Fibroblast of pulmonary artery (primary cell): ENCODE results near the gene TNFAIP8L2.

ENCODE experiments used
- DNase-seq: peaks from one replicate; pipeline ENCODE4 v3.0.0-alpha.2; 2010; ENCODE audit warnings: low read depth
- H3K4me3 ChIP-seq: replicated peaks from 2 replicates; pipeline ENCODE4 v1.5.1; 2011; ENCODE audit warnings: low read depth, mild to moderate bottlenecking, control low read depth, low read length, moderate library complexity
- CTCF ChIP-seq: IDR thresholded peaks from 2 replicates; pipeline ENCODE4 v1.5.1; 2011; ENCODE audit warnings: mild to moderate bottlenecking, control low read depth, low read length, inconsistent platforms; ENCODE audit errors: missing control alignments

Gene TNFAIP8L2

DNA sequence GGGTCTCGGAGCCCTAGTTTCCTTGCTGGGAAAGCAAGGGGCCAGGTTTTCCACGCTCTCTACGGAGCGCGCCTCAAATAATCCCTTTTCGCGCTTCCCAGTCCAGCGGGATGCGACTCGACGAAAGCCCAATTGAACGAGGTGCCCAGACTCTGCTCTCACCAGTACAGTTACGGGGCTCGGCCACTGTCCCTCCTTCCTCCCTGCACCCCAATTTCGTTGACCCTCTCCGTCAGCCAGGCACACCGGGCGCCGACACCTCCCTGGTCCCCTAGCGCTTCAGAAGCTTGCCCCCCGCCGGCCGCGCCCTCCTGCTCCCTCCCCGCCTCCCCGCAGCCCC, 10.4 kb upstream of the TNFAIP8L2 start:
- no peak for DNase-seq
- TF ChIP-seq CTCF = no peak
- H3K4me3 ChIP-seq = peak overlapping the region; percentile 71

DNA sequence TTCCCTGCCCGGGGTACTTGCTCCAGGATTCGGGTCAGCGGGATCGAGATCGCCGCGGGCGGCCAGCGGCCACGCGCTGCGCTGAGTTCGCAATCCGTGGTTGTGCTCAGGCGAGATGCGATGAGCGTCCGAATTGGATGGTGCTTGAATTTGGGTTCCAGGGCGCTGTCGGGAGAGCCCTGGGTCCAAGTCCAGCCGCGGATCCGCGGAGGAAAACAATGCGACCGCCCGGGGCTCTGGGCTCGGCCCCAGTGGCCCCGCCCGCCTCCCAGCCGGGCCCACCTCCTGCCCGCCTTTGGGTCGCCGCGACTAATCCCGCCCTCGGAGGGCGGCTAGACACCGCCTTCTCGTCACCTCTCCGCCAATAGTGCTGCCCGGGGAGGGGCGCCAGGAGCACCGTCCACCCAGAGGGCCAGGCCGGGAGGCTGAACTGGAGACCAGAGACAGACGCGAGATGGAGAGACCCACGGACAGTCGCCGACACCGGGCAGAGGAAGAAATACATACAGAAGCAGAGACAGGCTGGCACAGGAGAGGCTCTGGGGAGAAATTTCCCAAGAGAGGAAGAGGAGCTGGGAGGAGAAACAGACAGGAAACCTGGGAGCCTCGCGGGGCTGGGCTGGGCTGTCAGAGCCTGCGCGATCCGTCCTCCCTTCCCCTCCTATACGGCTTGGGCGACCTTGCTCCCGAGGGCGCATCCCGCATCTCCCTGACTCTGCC, 9.9 kb upstream of the TNFAIP8L2 start, which contains the start of gene SEMA6C:
Gene SEMA6C, minus strand, starts transcription at position 220 of the 720 bp plus-strand sequence. CDS start 4,010 bp downstream, outside the sequence.
- peak; percentile 92 for DNase-seq
- H3K4me3 ChIP-seq = peak within 1 kb of the TSS; percentile 71
- TF ChIP-seq CTCF = no peak

DNA sequence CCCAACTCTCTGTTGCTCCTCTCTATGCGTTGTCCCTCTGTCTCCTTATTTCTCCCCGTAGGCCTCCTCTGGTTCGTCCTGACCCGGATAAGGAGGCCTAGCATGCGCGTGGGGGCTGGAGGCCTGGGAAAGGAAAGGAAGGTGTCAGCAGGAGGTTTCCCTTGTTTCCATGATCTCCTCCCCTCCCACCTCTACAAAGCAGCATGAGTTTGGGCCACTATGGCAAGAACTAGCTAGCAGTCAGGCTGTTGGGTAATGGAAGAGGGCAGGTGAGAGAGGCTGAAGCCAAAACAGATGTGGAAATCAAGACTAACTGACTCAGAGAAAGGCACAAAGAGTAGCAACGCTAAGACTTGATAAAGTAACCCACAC, 9.3 kb upstream of the TNFAIP8L2 start:
- no peak for TF ChIP-seq CTCF
- peak overlapping the region; percentile 71 for H3K4me3 ChIP-seq
- DNase-seq = peak; percentile 61

GRCh38 chr1:151147665-151148064, 8.8 kb upstream of the TNFAIP8L2 start:
- TF ChIP-seq CTCF = no peak
- DNase-seq = no peak
- H3K4me3 ChIP-seq = no peak overlapping the region

GRCh38 chr1:151157067-151157531, 650 bp downstream of the TNFAIP8L2 start:
- no peak overlapping the region for H3K4me3 ChIP-seq
- no peak for DNase-seq
- no peak for TF ChIP-seq CTCF

GRCh38 chr1:151158326-151158725, 1.9 kb downstream of the TNFAIP8L2 start:
- no peak for TF ChIP-seq CTCF
- no peak overlapping the region for H3K4me3 ChIP-seq
- no peak for DNase-seq

GRCh38 chr1:151158751-151159251, 2.4 kb downstream of the TNFAIP8L2 start:
- no peak for TF ChIP-seq CTCF
- no peak overlapping the region for H3K4me3 ChIP-seq
- no peak for DNase-seq
